Astrocyte (in vitro differentiated cells and primary cell): ENCODE data around the gene PDZRN4.

ENCODE experiments used
- EZH2 ChIP-seq: IDR thresholded peaks from 2 replicates; pipeline ENCODE4 v1.6.1; 2012; ENCODE audit warnings: mild to moderate bottlenecking, low read length, inconsistent platforms; ENCODE audit not compliant: insufficient read depth
- TF ChIP-seq, protein P1 (sequence below): IDR thresholded peaks from 2 replicates; pipeline ENCODE4 v1.5.1; 2011; ENCODE audit warnings: low read depth, mild to moderate bottlenecking, inconsistent platforms, low read length, moderate library complexity; ENCODE audit not compliant: insufficient read depth

DNA sequence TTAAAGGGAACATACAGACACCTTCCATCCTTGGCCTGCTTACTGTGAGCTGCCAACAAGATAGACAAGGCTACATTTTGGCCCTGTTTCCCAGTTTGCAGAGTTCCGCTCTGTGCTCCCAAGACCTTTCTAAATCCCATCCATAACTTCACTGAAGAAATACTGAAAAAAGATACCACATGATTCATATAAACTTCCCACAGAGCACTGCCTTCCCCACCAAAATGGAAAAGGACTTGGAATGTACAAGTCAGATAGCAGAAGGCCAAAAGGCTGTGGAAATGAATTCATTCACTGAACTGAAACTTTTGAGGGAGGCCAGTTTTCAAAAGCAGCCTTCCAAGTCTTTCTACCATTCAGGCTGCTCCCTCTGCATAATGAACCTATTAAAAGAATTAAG is 29.6 kb downstream of the PDZRN4 start:
- no peak for TF ChIP-seq EZH2
- TF ChIP-seq, protein P1, sequence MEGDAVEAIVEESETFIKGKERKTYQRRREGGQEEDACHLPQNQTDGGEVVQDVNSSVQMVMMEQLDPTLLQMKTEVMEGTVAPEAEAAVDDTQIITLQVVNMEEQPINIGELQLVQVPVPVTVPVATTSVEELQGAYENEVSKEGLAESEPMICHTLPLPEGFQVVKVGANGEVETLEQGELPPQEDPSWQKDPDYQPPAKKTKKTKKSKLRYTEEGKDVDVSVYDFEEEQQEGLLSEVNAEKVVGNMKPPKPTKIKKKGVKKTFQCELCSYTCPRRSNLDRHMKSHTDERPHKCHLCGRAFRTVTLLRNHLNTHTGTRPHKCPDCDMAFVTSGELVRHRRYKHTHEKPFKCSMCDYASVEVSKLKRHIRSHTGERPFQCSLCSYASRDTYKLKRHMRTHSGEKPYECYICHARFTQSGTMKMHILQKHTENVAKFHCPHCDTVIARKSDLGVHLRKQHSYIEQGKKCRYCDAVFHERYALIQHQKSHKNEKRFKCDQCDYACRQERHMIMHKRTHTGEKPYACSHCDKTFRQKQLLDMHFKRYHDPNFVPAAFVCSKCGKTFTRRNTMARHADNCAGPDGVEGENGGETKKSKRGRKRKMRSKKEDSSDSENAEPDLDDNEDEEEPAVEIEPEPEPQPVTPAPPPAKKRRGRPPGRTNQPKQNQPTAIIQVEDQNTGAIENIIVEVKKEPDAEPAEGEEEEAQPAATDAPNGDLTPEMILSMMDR = no peak
